Neural cell (in vitro differentiated cells): Measurements from ENCODE around the gene VPS13D. TPM values are rescaled to one million over a fixed set of nuclear protein-coding genes. Genes with fewer than 3 reads are reported as not detected.

Experiments used
- H2AFZ ChIP-seq: fragments of 200-600, 300-800 bp; sonication (generic), shearing (Covaris generic); 2 replicates; pipeline ENCODE4 v1.6.0; 2014; ENCODE audit warnings: low read depth, mild to moderate bottlenecking, antibody characterized with exemption, low read length, moderate library complexity
- H3F3A ChIP-seq: fragments of 200-600 bp; shearing (Covaris generic); 2 replicates; pipeline ENCODE4 v1.6.1; 2016; ENCODE audit warnings: mild to moderate bottlenecking, moderate library complexity, mixed read lengths, antibody characterized with exemption, low read length; ENCODE audit not compliant: insufficient read depth, poor library complexity, severe bottlenecking
- H3K27ac ChIP-seq: fragments of 200-600, 300-800 bp; sonication (generic), shearing (Covaris generic); 2 replicates; pipeline ENCODE4 v1.5.1; 2014; ENCODE audit warnings: mild to moderate bottlenecking, low read length, moderate library complexity
- H3K27me3 ChIP-seq: fragments of 300-800, 200-600 bp; sonication (generic), shearing (Covaris generic); 2 replicates; pipeline ENCODE4 v1.6.0; 2014; ENCODE audit warnings: mild to moderate bottlenecking, low read depth, low read length, moderate library complexity; ENCODE audit not compliant: insufficient read depth
- H3K36me3 ChIP-seq: fragments of 300-800, 200-600 bp; sonication (generic), shearing (Covaris generic); 2 replicates; pipeline ENCODE4 v1.5.1; 2014; ENCODE audit warnings: mild to moderate bottlenecking, antibody characterized with exemption, low read length, moderate library complexity; ENCODE audit not compliant: insufficient read depth
- H3K4me2 ChIP-seq: fragments of 300-800, 200-600 bp; sonication (generic), shearing (Covaris generic); 2 replicates; pipeline ENCODE4 v1.6.0; 2014; ENCODE audit warnings: mild to moderate bottlenecking, low read length
- H3K4me3 ChIP-seq: fragments of 300-800, 200-600 bp; sonication (generic), shearing (Covaris generic); 2 replicates; pipeline ENCODE4 v1.5.1; 2014; ENCODE audit warnings: mild to moderate bottlenecking, low read length, moderate library complexity
- H3K79me2 ChIP-seq: fragments of 200-600 bp; shearing (Covaris generic); replicated peaks from 2 replicates; pipeline ENCODE4 v1.6.0; 2014; ENCODE audit warnings: mild to moderate bottlenecking, low read length, moderate library complexity; ENCODE audit not compliant: insufficient read depth
- H3K9ac ChIP-seq: fragments of 300-800, 200-600 bp; sonication (generic), shearing (Covaris generic); 2 replicates; pipeline ENCODE4 v1.6.1; 2016; ENCODE audit warnings: mild to moderate bottlenecking, low read length, mixed read lengths
- H3K9me2 ChIP-seq: fragments of 200-600 bp; shearing (Covaris generic); 2 replicates; pipeline ENCODE4 v1.6.1; 2016; ENCODE audit warnings: mild to moderate bottlenecking, low read length, mixed read lengths; ENCODE audit not compliant: insufficient read depth
- H3K9me3 ChIP-seq: fragments of 200-600, 300-800 bp; sonication (generic), shearing (Covaris generic); 2 replicates; pipeline ENCODE4 v1.6.1; 2016; ENCODE audit warnings: mild to moderate bottlenecking, mixed run types, low read length, moderate library complexity, mixed read lengths
- H4K20me1 ChIP-seq: fragments of 200-600 bp; shearing (Covaris generic); 2 replicates; pipeline ENCODE4 v1.6.1; 2016; ENCODE audit warnings: mild to moderate bottlenecking, mixed run types; ENCODE audit not compliant: insufficient read depth
- CTCF ChIP-seq: fragments of 450-650 bp; IDR thresholded peaks from 2 replicates; pipeline ENCODE4 v1.5.1; 2014; ENCODE audit warnings: antibody characterized with exemption, mild to moderate bottlenecking, moderate library complexity; ENCODE audit not compliant: poor library complexity, severe bottlenecking
- EP300 ChIP-seq: fragments of 450-650 bp; conservative IDR thresholded peaks from 2 replicates; pipeline ENCODE4 v1.6.1; 2014; ENCODE audit warnings: antibody characterized with exemption, mild to moderate bottlenecking, moderate library complexity; ENCODE audit not compliant: poor library complexity, severe bottlenecking
- EZH2 ChIP-seq: fragments of 200-600, 300-800 bp; shearing (Covaris generic), sonication (generic); IDR thresholded peaks from 2 replicates; pipeline ENCODE4 v1.6.1; 2014; ENCODE audit warnings: antibody characterized with exemption, low read length, borderline replicate concordance, mild to moderate bottlenecking; ENCODE audit not compliant: insufficient read depth, poor library complexity, severe bottlenecking
- MXI1 ChIP-seq: fragments of 450-650 bp; conservative IDR thresholded peaks from 2 replicates; pipeline ENCODE4 v1.6.1; 2014; ENCODE audit warnings: antibody characterized with exemption, mild to moderate bottlenecking; ENCODE audit not compliant: poor library complexity, severe bottlenecking
- POLR2AphosphoS5 ChIP-seq: IDR thresholded peaks from 2 replicates; pipeline ENCODE4 v1.6.1; 2012
- RAD21 ChIP-seq: fragments of 450-650 bp; conservative IDR thresholded peaks from 2 replicates; pipeline ENCODE4 v1.6.1; 2014; ENCODE audit warnings: antibody characterized with exemption, mild to moderate bottlenecking, moderate library complexity
- REST ChIP-seq: IDR thresholded peaks from 2 replicates; pipeline ENCODE4 v1.6.1; 2012; ENCODE audit warnings: borderline replicate concordance
- SMC3 ChIP-seq: fragments of 450-650 bp; conservative IDR thresholded peaks from 2 replicates; pipeline ENCODE4 v1.6.1; 2014; ENCODE audit warnings: antibody characterized with exemption, mild to moderate bottlenecking, moderate library complexity; ENCODE audit not compliant: poor library complexity
- TAF1 ChIP-seq: IDR thresholded peaks from 2 replicates; pipeline ENCODE4 v1.6.1; 2012; ENCODE audit warnings: low read depth
- polyA plus RNA-seq: library from polyadenylated mRNA; depleted of rRNA; stranded (reverse); fragments of >200 nt; gene quantifications from 2 replicates; pipeline ENCODE4 v1.2.3, GENCODE V29; 2014

The VPS13D gene
- polyA plus RNA-seq, 1 donor from 2014 or later: 24.5 TPM

DNA sequence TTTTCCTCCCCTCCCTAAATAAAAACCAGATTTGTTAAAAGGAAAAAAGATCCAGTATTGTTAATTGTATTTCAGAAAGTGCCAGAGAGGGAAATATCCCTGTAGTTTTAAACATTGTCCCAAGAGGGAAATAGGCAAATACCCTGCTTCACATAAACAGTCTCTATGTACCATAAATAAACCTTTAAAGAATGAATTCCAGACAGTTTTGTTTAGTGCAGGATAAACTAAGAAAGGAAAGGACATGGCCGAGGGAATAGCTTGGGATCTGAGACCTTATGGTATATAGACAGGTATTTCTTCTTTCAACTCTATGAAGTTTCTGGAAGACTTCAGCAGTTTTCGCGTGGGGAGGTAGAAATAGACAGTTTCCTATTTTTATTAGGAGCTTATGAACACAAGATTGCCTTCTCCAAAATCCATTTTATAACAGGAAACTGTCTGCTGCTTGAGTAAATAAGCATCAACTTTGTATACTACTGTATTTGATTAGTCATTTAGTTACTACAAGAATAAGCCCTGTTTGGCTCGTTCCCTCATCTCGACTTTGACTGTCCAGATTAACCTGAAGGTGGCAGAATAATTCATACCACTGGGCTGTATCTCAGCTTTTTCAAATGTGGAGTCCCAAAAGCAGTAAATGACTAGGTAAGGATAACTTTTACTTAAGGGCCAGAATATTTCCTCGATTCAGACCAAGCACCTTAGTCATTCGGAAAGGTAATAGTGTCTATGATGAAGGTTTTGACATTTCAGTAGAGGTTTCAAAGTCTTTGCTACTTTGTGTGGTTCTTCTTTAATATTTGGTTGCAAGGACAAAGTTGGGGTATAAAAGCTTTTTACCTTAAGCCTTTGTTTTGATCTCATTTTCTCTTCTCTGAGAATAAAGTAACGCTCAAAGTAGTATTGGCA lies 177.5 kb downstream of the VPS13D start:
- Histone ChIP-seq H3K9me2 (no peaks in the 10 kb centered on the region), H3K27ac (no peak overlapping the region), H3K36me3 (peaks cover 12% of the 10 kb centered on the region), H3K9ac (no peak overlapping the region), H3F3A (no peaks in the 10 kb centered on the region), H3K79me2 (no peaks in the 10 kb centered on the region), H3K4me2 (no peak overlapping the region), H4K20me1 (no peaks in the 10 kb centered on the region), H3K9me3 (peaks cover 3% of the 10 kb centered on the region), H2AFZ (no peak overlapping the region), H3K27me3 (no peaks in the 10 kb centered on the region), H3K4me3 (no peak overlapping the region)
- no peak for TF ChIP-seq RAD21
- no peak for TF ChIP-seq EZH2
- no peak for TF ChIP-seq REST

DNA sequence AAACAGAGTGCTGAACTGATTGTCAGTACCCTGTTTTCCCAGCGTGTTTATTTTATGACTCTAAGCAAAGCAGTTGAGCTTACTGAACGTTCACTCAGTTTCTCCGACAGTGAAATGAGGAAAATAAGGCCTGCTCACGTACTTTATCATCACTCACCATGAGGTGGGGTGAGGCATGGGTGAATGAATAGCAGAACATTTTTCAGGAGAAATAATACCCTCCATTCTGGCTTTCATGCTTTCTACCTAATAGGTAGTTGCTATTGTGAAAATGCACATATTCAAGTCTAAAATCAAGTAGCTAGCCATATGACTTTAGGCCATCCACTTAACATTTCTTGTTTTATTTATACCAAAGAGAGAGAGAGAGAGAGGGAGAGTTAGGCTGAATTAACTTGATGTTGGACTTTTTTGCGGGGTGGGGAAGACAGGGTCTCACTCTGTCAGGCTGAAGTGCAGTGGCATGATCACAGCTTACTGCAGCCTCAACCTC lies 178.2 kb downstream of the VPS13D start:
- Histone ChIP-seq H2AFZ (no peak overlapping the region), H3K4me2 (no peak overlapping the region), H3K4me3 (no peak overlapping the region), H3K79me2 (no peaks in the 10 kb centered on the region), H3K9ac (no peak overlapping the region), H3F3A (no peaks in the 10 kb centered on the region), H3K36me3 (peaks cover 12% of the 10 kb centered on the region), H3K27ac (no peak overlapping the region), H3K27me3 (no peaks in the 10 kb centered on the region), H4K20me1 (no peaks in the 10 kb centered on the region), H3K9me2 (no peaks in the 10 kb centered on the region), H3K9me3 (peaks cover 3% of the 10 kb centered on the region)
- TF ChIP-seq EZH2 (no peak), CTCF (no peak)

GRCh38 chr1:12408662-12409061 lies 178.8 kb downstream of the VPS13D start:
- Histone ChIP-seq H4K20me1 (no peaks in the 10 kb centered on the region), H3K9ac (no peak overlapping the region), H3K27me3 (no peaks in the 10 kb centered on the region), H3K9me3 (peaks cover 3% of the 10 kb centered on the region), H3K27ac (no peak overlapping the region), H3K4me3 (no peak overlapping the region), H2AFZ (no peak overlapping the region), H3K36me3 (peaks cover 12% of the 10 kb centered on the region), H3F3A (no peaks in the 10 kb centered on the region), H3K4me2 (no peak overlapping the region), H3K79me2 (no peaks in the 10 kb centered on the region), H3K9me2 (no peaks in the 10 kb centered on the region)
- TF ChIP-seq CTCF (no peak), MXI1 (no peak), EZH2 (no peak), EP300 (no peak), POLR2AphosphoS5 (no peak), TAF1 (no peak), RAD21 (no peak), SMC3 (no peak), REST (no peak)
